ENCODE measurements around the gene GMPR.

Gene GMPR

DNA sequence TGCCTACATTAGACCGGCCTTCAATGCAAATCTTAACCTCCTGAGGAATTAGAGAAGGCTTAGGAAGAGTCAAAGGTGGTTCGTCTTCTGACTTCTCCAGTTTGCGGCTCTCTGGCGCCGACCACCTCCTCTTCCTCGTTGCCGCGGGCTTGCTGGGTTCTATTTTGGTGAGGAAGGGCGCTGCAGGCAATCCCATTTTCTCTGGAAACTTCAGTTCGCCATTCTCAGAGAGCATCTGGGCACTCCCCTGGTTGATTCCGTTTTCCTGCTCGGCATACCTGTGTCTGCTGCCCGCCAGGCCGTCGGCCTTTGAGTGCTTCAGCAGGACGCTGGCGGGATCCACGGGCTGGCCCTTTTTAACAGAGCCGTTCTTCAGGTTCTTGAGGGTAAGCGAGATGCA lies 67.9 kb downstream of the GMPR start:
- DNase-seq, result no peak

DNA sequence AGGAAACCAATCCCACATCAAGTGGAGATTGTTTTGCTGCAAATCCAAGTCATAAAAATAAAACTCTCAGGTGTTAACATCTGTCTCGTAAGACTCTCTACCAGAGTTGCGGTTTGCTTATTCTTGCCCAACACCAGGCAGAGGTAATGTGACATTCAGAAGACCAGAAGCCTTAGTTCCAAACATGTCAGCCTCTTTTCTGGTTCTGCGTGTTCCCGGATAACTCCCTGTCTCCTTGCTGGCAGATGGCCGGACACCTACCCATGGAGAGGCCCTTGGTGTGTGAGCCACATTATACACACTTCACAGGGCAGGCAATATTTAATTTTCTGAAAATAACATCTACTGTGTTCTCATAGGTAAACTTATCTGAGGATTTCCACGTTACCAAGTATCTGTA lies 73.4 kb downstream of the GMPR start:
- DNase-seq, result no peak

DNA sequence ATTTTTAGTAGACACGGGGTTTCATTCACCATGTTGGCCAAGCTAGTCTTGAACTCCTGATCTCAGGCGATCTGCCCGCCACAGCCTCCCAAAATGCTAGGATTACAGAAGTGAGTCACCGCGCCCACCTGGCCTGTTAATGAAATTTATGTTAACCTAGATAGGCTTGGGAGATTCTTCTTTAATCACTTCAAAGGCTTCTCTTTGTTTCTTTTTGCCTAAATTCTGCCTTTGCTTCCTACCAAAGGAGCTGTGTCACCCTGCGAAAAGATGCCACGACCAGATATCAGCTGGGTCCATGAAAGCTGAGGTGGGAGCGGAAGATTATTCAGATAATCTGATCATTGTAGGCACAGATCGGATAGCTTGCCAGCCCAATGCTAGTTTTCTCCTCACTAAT lies 75.3 kb downstream of the GMPR start:
- no peak for DNase-seq

DNA sequence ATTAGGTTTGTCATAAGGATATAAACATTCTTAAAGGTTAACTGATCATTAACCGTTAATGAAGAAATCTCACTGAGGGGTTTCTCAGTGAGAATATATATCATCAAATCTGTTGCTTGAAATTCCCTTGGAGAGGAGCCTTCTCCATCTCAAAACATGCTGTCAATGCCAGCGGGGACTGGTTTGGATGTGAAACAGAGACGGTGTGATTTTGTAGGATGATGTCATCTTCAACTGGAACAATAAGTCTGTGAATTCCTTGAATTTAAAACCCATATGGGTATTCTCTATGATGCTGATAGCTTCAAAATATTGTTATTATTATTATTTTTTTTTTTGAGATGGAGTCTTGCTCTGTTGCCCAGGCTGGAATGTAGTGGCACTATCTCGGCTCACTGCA lies 75.9 kb downstream of the GMPR start:
- DNase-seq, result no peak

DNA sequence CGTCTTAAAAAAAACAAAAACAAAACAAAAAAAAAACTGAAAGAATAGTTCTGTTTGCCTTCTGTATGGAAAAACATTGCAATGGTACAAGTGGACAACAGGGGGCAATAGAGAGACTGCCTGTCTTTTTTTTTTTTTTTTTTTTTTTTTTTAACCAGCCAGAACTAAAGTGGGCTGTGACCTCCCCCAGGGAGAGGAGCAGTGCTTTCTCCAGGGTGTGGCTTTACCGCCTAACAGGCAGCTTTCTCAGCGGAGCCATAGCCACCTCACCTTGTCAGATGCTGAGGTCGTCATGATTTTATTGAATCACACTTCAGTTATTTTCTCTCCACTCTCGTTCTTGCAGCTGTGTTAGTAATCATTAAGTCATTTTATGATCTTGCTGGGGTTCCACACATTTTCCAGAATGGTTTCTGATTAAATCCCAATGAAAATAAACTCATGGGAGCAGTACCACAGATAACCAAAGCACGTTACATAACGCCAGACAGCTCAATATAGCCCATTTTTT lies 78.4 kb downstream of the GMPR start:
- peak; percentile 32 to 67 for DNase-seq

DNA sequence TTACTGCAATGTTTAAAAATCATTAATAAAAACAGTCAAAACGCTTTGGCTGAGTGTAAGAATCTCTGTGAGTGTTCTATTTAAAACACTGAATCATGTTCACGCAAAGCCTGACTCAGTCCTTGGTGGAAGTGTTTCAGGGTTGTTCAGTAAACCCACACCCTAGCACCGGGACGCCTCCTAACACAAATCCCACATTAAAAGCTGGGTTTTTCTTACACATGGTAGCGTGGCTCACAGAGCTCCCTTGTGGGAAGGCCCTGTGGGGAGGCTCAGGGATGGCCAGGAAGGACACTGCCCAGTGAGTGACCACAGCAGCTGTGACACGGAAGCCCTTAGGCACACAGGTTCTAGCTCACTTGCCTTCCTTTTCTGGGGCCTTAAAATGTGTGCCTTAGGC lies 80.2 kb downstream of the GMPR start:
- no peak for DNase-seq

DNA sequence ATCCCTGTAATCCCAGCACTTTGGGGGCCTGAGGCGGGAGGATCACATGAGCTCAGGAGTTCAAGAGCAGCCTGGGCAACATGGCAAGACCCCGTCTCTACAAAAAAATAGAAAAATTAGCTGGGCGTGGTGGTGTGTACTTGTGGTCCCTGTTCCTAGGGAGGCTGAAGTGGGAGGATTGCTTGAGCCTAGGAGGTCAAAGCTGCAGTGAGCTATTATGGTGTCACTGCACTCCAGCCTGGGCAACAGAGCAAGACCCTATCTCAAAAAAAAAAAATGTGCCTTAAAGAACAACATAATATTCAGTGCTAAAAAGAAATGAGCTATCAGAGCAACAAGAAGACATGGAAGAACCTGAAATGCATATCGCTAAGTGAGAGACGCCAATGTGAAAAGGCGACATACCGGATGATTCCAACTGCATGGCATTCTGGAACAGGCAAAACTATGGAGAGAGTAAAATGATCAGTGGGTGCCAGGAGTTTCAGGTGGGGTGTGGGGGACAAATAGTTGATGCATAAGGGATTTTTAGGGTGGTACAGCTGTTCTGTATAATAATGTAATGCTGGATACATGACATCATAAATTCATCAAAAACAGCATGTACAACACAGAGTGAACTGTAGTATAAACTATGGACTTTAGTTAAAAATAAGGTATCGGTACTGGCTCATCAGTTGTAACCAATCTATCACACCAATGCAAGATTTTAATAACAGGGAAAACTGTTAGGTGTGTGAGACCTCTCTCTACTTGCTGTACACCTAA lies 80.8 kb downstream of the GMPR start:
- DNase-seq, result no peak

DNA sequence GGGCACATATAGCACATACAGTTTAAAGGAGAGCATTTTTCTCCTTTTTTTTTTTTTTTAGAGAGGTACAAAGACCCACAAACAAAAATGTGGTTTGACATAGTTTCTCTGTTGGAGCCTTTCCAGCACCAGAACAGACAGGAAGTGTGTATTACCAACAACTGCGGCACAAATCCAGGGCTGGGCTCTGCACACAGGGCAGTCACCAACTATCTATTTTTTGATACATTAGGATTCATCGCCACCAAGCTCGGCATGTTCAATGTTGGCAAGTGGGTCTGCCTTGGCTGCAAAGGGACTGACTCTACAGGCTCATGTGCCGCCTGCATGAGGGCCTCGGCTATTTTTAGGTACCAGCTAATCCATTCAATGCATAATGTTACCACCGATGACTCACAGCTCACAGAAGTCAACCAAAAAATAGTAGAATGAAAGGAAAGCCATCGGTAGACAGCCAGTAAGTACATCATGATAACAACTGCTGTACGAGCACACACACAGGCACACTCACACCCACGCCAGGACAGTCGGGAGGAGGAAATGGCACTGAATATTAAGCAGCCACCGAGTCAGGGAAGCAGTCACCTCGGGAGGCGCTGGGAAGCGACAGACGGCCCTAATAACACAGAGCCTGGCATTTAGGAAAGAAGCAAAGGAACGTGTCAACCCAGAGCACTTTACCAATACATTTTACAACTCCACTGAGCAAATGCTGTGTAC lies 81.6 kb downstream of the GMPR start:
- DNase-seq, result peak; percentile 34 to 75

DNA sequence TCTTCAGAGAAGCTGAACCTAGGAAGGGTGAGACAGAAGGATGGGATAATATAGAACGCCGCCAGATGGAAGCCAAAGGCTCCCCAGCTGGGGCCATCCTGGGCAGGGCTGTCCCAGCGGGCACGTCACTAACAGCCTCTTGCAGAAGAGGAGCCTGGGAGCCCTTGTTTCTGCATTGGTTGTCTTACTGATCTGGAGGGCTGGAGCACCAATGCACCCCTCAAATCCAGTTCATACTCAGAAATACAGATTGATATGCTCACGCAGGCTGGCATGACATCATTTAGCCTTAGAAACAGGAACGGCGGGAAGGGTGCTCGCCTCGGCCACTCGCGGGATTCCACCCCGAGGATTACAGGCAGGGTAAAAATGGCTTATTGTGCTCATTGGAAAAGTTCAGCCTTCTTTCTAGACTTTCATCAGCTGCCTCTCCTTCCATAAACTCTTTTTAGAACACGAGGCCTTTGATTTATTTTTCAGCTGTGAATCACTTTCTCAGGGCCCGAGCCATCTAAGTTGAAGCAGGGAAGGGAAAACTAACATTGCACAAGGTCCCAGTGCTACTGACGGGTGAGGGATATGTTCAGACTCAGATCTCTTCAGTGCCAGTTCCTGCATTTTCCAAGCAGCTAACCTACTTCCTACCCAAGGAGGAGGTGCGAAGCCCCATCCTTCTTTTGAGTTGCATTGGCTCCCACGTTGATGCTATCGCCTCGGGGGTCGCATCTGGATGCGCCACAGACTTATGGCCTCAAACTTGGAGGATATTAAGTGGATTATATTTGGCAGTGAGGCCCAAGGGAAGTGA lies 82.3 kb downstream of the GMPR start:
- DNase-seq, result no peak

DNA sequence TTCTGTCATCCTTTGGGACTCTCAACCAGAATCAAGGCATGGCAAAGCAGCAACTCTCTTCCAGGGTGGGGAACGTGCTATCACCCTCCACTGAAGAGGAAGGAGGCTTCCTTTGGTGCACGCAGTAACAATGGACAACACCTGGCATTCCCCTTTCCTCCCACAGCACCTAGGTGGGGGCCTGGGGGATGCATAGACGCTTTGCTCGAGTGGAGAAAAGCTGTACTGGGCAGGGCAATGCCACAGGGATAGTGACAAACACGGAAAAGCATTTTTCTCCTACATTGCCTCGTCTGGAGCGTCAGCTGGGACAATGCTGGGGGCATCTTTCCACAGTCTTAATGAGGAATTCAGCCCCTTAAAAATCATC lies 82.9 kb downstream of the GMPR start:
- DNase-seq, result no peak

DNA sequence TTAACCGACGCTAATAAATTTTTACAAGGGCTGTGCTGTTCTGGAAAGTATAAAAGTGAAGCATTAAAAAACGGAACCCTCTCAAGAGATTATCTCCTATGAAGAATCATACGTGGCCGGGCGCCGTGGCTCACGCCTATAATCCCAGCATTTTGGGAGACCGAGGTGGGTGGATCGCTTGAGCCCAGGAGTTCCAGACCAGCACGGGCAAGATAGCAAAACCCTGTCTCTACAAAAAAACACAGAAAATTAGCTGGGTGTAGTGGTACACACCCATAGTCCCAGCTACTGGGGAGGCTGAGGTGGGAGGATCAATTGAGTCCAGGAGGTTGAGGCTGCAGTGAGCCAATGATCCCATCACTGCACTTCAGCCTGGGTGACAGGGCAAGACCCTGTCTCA lies 83.4 kb downstream of the GMPR start:
- no peak for DNase-seq

DNA sequence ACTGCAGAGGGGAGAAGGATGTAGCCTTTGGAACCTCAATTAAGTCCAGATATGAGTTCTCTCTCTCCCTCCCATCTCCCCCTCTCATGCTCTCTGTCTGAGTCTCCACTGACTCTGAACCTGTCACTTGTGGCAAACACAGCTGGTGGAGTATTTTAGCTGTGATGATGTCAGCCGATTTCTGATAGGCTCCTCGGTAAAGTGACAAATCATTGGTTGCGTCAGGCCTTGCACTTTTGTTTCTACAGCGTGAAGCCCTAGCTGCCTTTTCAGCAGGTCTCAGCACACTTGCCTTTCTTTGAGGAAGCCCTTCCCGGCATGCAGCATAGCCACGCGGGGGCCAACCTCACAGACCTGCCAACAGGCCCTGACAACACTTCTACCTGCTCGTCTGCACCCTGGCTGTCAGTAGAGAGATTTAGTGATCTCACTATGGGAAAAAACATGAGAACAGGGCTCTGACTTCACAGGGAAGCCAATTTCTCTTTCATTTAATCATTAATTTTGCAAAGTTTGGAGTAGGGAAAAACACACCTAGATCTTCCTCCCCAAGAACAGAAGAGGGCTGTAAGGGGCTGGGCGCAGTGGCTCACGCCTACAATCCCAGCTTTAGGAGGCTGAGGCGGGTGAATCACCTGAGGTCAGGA lies 84.4 kb downstream of the GMPR start:
- DNase-seq, result no peak

DNA sequence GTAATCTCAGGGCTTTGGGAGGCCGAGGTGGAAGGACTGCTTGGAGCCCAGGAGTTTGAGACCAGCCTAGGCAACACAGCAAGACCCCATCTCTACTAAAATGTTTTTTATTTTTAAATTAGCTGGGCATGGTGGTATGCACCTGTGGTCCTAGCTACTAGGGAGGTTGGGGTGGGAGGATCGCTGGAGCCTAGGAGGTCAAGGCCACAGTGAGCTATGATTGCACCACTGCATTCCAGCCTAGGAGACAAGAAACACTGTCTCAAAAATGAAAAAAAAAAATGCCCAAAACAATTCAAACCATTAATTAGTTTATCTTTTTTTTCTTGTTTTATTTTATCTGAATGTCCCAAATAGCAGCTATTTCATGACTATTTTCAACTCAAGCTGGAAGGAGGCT lies 85.8 kb downstream of the GMPR start:
- no peak for DNase-seq

DNA sequence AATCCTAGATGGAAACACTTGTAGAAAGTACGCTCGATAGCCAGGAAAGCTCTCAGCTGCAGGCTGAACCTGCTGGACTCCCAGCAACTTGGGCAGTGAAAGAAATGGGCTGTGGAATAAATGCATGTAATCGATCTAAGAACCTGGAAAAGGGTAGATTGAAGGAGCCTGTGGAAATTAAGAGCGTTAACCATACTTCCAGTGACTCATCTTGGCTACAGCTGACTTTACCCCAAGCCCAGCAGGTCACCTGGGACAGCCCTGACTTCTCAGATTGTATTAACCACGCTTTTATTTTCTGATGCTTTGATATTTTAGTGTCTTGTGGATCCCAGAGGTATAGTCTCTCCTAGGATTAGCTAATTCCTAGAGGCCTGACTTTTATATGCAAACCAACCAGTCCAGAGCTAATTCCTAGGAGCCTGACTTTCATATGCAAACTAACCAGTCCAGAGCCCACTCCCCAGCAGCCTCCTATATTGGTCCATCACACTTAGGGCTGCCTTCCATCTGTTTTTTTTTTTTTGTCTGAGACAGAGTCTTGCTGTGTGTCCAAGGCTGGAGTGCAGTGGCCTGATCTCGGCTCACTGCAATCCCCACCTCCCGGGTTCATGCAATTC lies 86.3 kb downstream of the GMPR start:
- DNase-seq, result no peak

DNA sequence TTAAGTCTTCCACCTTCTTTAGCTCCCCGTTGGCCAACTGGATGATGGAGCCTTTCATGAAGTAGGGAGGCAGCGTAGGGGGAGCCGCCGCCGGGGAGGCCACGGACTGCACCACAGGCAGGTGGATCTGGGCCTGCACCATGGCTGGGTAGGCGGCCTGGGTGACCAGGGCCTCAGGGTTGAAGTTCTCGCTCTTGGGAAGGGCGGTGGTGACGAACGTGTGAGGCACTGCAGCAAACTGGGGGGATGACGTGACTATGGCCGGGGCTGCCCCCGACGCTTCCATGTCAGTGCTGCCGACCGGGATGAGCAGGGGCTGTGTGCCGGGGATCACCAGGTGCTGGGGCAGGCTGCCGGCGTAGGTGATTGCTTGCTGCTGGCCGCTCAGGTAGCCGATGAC lies 88.1 kb downstream of the GMPR start:
- DNase-seq, result no peak

DNA sequence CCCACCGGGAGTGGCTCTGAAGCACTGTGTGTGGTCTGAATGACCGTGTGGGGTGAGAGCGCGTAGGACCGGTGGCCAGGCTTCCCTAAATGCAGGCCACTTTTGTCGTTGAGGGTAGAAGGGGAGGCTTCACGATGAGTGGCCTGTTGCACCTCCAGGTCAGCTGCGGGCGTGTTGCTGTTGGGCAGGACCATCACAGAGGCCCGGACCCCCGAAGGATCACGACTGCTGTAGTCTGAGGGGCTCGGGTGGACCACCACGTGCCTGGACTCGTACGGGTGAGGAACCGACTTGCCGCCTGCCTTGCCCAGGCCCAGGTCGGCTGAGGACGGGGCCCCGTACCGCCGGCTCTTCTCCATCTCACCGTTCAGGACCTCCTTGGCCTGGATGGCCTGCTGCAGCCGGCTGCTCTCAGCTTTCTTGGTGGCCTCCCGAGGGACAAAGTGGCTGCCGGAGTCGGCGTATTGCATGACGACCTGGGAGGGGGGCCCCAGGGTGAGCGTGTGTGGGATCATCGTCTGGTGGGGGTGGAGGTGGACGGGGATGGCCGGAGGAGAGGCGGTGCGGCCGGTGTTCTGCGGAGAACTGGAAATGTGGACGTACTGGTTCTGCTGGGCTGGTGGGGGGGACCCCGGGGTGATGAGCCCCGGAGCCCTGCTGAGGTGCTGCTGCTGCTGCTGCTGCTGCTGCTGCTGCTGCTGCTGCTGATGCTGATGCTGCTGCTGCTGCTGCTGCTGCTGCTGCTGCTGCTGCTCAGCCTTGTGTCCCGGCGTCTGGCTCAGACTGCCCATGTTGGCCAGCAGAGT lies 88.8 kb downstream of the GMPR start:
- no peak for DNase-seq

DNA sequence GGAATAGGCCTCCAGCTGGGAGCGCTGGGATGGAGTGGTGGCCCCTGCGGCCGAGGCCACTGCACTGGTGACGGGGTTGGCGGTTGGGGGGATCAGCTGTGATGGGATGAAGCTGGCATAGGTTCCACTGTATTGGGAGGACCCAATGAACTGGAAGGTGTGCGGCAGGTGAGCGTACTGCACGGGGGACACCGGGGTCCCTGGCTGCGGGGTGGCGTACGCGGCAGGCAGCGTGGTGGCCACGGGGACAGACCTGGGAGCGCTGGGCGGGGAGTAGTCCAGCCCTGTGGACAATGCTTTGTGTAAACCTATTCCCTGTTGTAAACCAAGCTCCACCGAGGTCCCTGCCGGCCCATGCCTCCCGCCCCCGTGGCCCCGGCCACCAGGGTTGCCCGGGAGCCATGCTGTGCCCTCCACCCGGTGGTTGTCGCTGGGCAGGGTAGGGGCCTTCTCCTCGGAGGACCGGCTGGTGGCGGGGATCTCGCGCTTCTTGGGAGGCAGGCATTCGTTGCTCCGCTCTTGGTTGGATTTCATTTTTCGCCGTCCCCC lies 89.5 kb downstream of the GMPR start:
- no peak for DNase-seq

DNA sequence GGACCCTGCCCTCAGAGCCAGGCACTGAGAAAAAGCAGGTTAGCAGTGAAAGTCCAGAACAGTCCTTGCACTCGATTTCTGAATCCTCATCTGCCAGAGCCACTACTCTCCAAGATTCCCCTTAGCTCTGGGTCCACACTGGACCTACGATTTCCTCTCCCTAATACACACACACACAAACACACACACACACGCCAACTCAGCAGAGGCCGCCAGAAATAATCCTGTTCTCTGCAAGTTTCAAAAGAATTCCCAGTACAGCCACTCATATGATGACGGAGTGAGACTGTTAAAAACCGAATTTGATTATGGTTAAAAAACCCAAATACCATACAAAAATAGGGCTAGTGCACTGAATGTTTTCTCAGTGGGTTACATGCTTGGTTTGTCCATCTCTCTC lies 90.8 kb downstream of the GMPR start:
- no peak for DNase-seq

DNA sequence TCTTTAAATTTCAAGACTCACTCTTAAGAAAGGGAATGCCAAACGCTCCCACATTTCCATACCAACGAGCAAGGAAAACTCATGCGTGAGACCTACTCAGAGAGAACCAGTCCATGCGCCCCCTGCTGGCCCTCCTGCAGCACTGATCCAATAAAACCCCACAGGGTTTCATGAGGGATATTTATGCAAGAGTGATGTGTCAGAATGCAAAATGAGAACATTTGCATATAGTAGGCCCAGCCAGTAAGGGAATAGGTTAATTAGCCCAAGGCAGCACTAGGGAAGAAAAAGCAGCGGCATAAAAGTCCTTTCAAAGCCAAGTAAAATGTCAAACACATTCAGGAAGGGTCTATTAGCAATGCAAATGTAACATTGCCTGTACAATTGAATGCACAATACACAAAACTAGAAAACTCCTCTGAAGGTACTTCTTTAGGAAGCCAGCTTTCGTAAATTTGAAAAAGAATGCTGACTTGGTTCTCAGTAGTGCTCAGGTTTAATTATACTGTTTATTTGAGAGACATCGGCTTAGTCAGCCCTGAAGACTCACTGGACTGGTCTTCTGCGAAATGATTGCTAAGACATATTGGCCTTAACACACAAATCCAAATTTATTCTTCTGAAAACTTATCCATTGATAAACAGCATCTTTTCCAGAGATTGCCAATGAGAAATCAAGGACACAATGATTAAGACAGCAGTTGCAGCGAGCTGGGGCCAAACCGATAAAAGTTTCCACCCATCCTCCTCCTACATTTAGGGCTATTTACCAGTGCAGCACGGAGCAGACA lies 93.2 kb downstream of the GMPR start:
- peak; percentile 35 to 78 for DNase-seq

DNA sequence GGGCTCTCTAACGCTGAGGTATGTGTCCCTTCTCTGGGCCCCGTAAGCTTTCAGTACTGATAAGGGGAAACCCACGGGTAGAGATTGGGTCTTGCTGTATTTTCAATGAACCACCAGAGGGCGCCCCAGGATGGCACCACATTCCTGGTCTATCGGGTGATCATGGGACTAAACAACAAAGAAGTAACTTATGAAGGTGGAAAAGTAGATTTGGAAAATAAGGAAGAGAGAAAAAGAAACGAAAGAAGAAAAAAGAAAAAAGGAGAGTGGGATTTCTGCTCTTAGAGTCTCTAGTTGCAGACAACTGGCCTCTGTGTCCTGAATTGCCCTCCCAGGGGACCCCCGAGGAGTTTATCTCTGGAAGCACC lies 93.8 kb downstream of the GMPR start:
- DNase-seq, result peak in 1 of 2 experiments; percentile 80

DNA sequence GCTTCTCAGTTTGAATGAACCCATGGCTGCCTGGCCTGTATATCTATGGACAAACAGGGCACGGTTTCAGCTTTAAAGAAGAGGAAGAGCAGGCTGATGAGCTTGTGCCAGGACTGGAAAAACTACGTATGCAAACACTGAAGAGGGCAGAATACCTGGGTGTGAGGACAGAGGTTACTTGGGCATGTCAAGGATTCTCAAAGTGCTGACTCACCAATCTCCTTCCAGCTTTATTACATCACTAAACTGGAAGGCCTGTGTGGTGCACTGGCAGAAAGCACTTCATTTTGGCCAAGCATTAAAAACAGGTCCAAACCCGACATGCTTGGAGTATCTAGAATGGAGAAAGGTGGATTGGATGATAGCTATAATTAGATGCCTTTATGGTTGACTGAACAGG lies 95.2 kb downstream of the GMPR start:
- DNase-seq, result no peak
